ENCODE data around the gene PDCD4. TPM values are rescaled to one million over a fixed set of nuclear protein-coding genes. Genes with fewer than 3 reads are reported as not detected.

Gene PDCD4
- total RNA-seq, 1 experiment from 2014 or later: 19.4 TPM

DNA sequence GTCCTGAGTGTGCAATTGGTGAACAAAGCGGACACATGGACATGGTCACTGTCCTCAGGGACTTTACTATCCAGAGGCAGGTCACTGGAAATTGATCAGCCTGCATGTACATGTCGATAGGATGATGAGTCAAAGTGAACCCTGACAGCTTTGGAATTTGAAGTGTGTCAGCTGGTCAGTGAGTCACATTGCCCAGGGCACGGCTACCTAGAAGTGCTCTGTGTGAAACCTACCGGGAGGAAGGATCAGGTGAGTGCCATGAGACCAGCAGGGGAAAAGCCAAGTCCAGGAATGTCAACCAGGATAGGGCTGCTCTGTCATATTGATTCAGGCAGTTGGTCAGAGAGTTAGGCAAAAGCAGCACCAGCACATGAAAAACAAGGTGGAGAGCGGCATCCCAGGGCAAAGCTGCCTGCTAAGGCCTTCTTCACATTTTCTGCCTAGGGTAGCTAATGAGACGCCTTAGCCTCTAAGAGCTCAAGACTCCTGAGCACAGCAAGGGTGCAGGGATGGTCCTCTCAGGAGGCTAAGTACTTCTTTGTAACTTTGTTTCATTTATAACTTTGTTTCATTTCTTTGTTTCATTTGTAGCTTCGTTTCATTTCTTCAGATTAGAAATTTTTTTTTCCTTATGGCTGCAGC, 19.4 kb upstream of the PDCD4 start:
- H3K9ac ChIP-seq (ENCODE audit: low read length): no peak overlapping the region
- CTCF ChIA-PET: no interaction called here
- TF ChIP-seq EZH2phosphoT487 (IDR thresholded peaks at IDR 0.05; ENCODE audit: borderline replicate concordance, low read length) (no peak), EZH2 (IDR thresholded peaks at IDR 0.05; ENCODE audit: low read length, unreplicated experiment) (no peak)
- TF ChIP-seq, protein P1, sequence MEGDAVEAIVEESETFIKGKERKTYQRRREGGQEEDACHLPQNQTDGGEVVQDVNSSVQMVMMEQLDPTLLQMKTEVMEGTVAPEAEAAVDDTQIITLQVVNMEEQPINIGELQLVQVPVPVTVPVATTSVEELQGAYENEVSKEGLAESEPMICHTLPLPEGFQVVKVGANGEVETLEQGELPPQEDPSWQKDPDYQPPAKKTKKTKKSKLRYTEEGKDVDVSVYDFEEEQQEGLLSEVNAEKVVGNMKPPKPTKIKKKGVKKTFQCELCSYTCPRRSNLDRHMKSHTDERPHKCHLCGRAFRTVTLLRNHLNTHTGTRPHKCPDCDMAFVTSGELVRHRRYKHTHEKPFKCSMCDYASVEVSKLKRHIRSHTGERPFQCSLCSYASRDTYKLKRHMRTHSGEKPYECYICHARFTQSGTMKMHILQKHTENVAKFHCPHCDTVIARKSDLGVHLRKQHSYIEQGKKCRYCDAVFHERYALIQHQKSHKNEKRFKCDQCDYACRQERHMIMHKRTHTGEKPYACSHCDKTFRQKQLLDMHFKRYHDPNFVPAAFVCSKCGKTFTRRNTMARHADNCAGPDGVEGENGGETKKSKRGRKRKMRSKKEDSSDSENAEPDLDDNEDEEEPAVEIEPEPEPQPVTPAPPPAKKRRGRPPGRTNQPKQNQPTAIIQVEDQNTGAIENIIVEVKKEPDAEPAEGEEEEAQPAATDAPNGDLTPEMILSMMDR (conservative IDR thresholded peaks at IDR 0.05; ENCODE audit: low read depth, low read length): no peak
- DNase-seq: peak; percentile 91
- H3K4me1 ChIP-seq (ENCODE audit: insufficient read depth, low read length): peaks cover 16% of the 10 kb centered on the region
- H3K9me3 ChIP-seq (ENCODE audit: low read length): no peaks in the 10 kb centered on the region
- no peaks in the 10 kb centered on the region for H3K9me2 ChIP-seq (replicated peaks; ENCODE audit: low read length)
- no peaks in the 10 kb centered on the region for H3K36me3 ChIP-seq (ENCODE audit: low read depth, low read length)
- no TSS peak for BruUV-seq (replicated peaks)
- no peaks in the 10 kb centered on the region for H3K79me2 ChIP-seq (ENCODE audit: low read length)
- 0 out of 2 replicates have a peak overlapping the region, but pooled peaks have one; percentile 20 for H2AFZ ChIP-seq (ENCODE audit: low read length)
- intact Hi-C loops (cut with micrococcal nuclease): loop anchor here (2.0 kb wide), 1 partner anchor 78 kb away; no protein-coding TSS in a partner anchor
- no peak overlapping the region for H3K4me3 ChIP-seq (ENCODE audit: low read length)
- H3K4me2 ChIP-seq (ENCODE audit: low read length): peak overlapping the region; percentile 47
- H3F3A ChIP-seq (ENCODE audit: low read length, unreplicated experiment): no peaks in the 10 kb centered on the region
- H4K20me1 ChIP-seq (ENCODE audit: low read length): no peaks in the 10 kb centered on the region
- H3K27me3 ChIP-seq (ENCODE audit: low read length): no peaks in the 10 kb centered on the region
- POLR2A ChIA-PET (ENCODE audit: unreplicated experiment): no interaction called here
- peak overlapping the region; percentile 28 for H3K27ac ChIP-seq (ENCODE audit: low read length)
- peak; percentile 99 for ATAC-seq

DNA sequence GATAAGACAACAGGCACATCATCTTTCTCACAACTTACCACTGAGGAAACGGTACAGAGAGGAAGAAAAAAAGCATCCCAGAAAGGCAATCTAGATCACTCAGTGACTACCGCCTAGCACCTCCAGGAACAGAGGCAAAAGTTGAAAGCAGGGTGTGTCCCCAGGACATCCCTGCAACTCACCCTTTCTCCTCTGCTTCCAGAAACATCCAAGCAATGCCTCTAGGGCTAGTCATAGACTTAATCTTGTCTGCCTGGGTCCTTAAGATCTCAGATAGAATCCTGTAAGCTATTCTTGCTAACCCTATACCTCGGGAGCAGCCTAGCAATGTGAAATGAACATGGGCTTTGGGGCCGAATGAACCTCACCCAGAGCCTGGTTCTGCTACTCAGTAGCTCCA, 18.8 kb upstream of the PDCD4 start:
- no TSS peak for BruUV-seq (replicated peaks)
- ChIA-PET POLR2A (ENCODE audit: unreplicated experiment) (no interaction called here), CTCF (no interaction called here)
- H3K4me1 ChIP-seq (ENCODE audit: insufficient read depth, low read length): peaks cover 16% of the 10 kb centered on the region
- H4K20me1 ChIP-seq (ENCODE audit: low read length): no peaks in the 10 kb centered on the region
- H3K9me2 ChIP-seq (replicated peaks; ENCODE audit: low read length): no peaks in the 10 kb centered on the region
- intact Hi-C loops (cut with micrococcal nuclease): loop anchor here (2.0 kb wide), 1 partner anchor 78 kb away; no protein-coding TSS in a partner anchor
- peak overlapping the region; percentile 28 for H3K27ac ChIP-seq (ENCODE audit: low read length)
- H3K27me3 ChIP-seq (ENCODE audit: low read length): no peaks in the 10 kb centered on the region
- H3K9ac ChIP-seq (ENCODE audit: low read length): no peak overlapping the region
- H3K79me2 ChIP-seq (ENCODE audit: low read length): no peaks in the 10 kb centered on the region
- H3K36me3 ChIP-seq (ENCODE audit: low read depth, low read length): no peaks in the 10 kb centered on the region
- peak overlapping the region; percentile 47 for H3K4me2 ChIP-seq (ENCODE audit: low read length)
- TF ChIP-seq EZH2phosphoT487 (IDR thresholded peaks at IDR 0.05; ENCODE audit: borderline replicate concordance, low read length) (no peak), EZH2 (IDR thresholded peaks at IDR 0.05; ENCODE audit: low read length, unreplicated experiment) (no peak)
- TF ChIP-seq, protein P1 (conservative IDR thresholded peaks at IDR 0.05; ENCODE audit: low read depth, low read length): no peak
- no peak overlapping the region for H3K4me3 ChIP-seq (ENCODE audit: low read length)
- H3K9me3 ChIP-seq (ENCODE audit: low read length): no peaks in the 10 kb centered on the region
- H2AFZ ChIP-seq (ENCODE audit: low read length): 0 out of 2 replicates have a peak overlapping the region, but pooled peaks have one; percentile 20
- H3F3A ChIP-seq (ENCODE audit: low read length, unreplicated experiment): no peaks in the 10 kb centered on the region
- ATAC-seq (no peak), DNase-seq (peak; percentile 3)

DNA sequence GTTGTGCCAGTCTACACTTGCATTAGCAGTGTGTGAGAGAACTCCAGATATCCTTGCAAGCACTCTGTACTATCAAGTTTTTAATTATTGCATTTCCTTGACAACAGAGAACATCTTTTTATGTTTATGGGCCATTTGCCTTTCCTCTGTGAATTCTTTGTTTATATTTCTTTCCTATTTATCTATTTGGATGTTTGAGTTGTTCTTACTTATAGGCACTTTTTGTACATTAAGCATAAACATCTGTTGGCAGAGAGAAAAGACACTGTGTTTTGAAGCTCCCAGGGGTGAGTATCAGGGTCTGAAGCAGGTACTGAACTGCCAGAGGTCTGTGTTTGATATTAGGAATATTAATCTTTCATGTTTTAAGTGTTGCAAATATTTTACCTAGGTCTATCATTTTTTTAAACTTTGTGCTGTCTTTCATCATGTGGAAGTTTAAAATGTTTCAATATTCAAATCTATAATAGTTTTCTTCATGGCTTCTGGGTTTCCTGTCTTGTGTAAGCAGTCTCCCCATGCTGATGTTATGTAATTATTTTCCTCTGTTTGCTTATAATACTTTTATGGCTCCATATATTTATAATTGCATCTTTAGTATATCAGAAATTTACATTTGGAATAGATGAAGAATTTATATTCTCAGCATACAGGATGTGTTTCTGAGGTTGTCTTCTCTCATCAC, 17.7 kb upstream of the PDCD4 start:
- H3K27ac ChIP-seq (ENCODE audit: low read length): no peak overlapping the region
- H2AFZ ChIP-seq (ENCODE audit: low read length): no peak overlapping the region
- peaks cover 16% of the 10 kb centered on the region for H3K4me1 ChIP-seq (ENCODE audit: insufficient read depth, low read length)
- H3K36me3 ChIP-seq (ENCODE audit: low read depth, low read length): no peaks in the 10 kb centered on the region
- ATAC-seq: no peak
- BruUV-seq (replicated peaks): no TSS peak
- H3K4me2 ChIP-seq (ENCODE audit: low read length): no peak overlapping the region
- no peak overlapping the region for H3K9ac ChIP-seq (ENCODE audit: low read length)
- no peak for DNase-seq
- no peaks in the 10 kb centered on the region for H4K20me1 ChIP-seq (ENCODE audit: low read length)
- no peaks in the 10 kb centered on the region for H3K9me2 ChIP-seq (replicated peaks; ENCODE audit: low read length)
- no peaks in the 10 kb centered on the region for H3K27me3 ChIP-seq (ENCODE audit: low read length)
- no peaks in the 10 kb centered on the region for H3K9me3 ChIP-seq (ENCODE audit: low read length)
- TF ChIP-seq, protein P1 (conservative IDR thresholded peaks at IDR 0.05; ENCODE audit: low read depth, low read length): no peak
- no peak for TF ChIP-seq EZH2 (IDR thresholded peaks at IDR 0.05; ENCODE audit: low read length, unreplicated experiment)
- no peak for TF ChIP-seq EZH2phosphoT487 (IDR thresholded peaks at IDR 0.05; ENCODE audit: borderline replicate concordance, low read length)
- H3K79me2 ChIP-seq (ENCODE audit: low read length): no peaks in the 10 kb centered on the region
- ChIA-PET POLR2A (ENCODE audit: unreplicated experiment) (no interaction called here), CTCF (no interaction called here)
- no peak overlapping the region for H3K4me3 ChIP-seq (ENCODE audit: low read length)
- no peaks in the 10 kb centered on the region for H3F3A ChIP-seq (ENCODE audit: low read length, unreplicated experiment)
- intact Hi-C loops (cut with micrococcal nuclease): loop anchor here (2.0 kb wide), 1 partner anchor 79 kb away; no protein-coding TSS in a partner anchor
